ENCODE measurements around the gene FER.
A peak's percentile ranks its signal among the peaks of the same experiment; 100 is the strongest.

The FER gene

DNA sequence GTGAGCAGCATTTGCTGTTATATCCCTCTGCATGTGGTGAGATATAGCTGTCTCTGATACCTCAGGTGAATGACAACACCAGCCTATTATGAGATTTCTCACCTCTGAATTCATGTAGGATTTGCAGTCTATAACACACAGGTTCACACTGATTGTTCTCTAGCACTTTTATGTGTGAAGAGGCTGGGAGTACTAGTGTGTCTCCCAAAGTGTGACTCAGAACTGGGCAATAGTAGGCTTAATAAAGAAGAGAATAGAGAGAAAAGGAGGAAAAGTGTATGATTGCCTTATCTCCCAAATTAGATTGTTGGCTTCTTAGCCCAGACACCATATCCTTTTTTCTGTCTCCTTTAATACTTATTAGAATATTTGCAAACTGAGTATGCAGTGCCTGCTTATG lies 430.1 kb downstream of the FER start:
- no peak for DNase-seq (ENCODE audit: low read depth)

GRCh38 chr5:109180668-109181067 lies 433.0 kb downstream of the FER start:
- no peak for DNase-seq (ENCODE audit: low read depth)

DNA sequence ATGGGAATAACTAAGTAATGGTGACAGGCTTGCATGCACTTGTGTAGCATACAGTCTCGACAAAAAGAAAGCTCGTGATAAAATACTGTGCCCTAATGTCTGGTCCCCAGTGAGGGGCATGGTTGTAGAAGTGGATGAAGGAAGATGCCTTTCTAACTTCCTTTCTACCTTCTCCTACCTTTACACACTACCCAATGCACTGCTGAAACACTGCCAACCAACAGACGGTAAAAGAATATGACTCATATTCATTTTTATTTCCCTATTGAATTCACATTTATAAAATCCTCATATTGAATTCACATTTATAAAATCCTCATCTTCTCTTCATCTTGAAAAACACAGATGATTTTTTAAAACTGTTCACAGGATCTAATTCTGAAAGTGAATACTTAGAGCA lies 439.1 kb downstream of the FER start:
- DNase-seq (ENCODE audit: low read depth): no peak

GRCh38 chr5:109191153-109191558 lies 443.5 kb downstream of the FER start:
- DNase-seq (ENCODE audit: low read depth): peak; percentile 77

DNA sequence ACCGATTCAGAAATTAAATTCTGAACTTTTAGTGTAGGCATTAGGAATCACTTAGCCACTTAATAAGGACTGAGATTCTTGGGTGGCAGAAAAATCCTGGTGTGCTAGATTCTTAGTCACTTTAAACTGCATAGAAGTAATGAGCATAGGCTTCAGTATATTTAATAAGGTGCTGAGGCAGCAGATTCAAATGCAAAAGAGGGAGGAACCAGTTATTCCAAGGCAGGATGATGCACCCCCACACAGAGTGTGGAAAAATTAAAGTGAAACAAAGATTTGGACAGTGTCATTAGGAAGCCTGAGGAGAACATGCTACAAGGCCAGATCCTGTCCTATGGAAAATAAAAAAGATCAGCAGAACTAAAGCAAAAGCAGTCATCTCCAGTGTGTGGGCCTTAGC lies 444.3 kb downstream of the FER start:
- no peak for DNase-seq (ENCODE audit: low read depth)

DNA sequence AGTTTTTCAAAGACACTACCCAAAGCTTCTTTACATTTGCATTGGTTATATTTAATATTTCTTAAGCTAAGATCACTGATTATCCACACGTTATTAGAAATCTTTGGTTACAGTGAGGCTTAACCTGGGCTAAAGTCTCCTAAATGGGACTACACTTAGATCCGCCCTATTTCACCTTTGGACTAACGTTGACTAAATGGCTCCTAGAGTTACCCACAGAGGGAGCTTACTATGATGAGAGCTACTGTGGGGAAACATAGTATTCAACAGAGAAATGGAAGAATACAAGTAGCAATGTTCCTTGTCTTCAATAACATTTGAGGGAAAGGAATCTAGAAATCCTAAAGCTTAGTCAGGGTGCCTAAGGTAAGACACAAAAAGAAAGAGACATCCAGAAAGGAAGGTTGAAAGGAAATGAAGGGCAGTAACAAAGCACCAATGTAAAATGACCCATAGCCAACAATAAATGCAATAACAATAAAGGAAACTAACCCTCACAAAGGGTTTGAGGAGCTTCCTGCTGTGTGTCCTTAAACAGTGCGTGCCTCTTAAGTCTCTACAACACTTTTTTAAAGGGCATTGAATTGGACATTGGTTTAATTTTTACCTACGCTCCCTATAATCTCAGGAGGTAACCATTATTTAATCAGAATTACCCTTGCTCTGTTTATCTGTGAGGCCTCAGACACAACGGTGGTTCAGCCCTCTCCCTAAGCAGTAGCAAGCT lies 445.0 kb downstream of the FER start:
- DNase-seq (ENCODE audit: low read depth): no peak

DNA sequence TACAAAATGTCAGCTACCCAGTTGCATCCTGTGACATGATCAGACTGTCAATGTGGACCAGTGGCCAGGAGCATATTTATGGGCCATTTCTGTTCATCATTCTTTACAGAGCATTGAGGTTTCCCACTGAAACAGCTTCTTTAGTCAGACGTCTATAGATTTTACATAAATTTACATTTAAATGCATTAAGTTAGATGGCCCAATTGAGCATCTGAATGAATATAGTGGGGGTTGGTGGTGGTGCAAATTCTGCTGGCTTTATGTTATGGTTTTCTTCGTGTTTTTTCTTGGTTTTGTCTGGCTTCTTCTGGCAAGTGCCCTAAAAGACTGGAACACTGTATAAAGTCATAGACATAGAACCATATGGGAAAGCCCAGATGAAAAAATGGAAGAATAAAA lies 448.0 kb downstream of the FER start:
- no peak for DNase-seq (ENCODE audit: low read depth)

GRCh38 chr5:109196087-109196822 lies 448.6 kb downstream of the FER start:
- no peak for DNase-seq (ENCODE audit: low read depth)

DNA sequence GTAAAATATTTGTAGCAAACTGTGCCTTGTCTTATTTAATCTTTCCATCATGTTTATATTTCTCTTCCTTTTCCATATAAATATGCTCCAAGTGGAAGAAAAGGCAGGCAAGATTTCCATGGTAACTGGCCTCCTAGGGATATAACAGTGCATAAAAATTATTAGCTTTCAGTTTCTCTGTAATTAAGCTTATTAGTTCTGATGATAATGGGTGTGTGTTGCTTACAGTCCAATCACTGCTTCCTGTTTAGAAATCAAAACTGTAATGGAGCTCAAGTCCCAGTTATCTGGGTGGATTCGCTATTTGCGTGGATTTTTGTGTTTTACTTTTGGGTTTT lies 449.1 kb downstream of the FER start:
- no peak for DNase-seq (ENCODE audit: low read depth)

GRCh38 chr5:109199289-109199688 lies 451.6 kb downstream of the FER start:
- peak; percentile 22 for DNase-seq (ENCODE audit: low read depth)

DNA sequence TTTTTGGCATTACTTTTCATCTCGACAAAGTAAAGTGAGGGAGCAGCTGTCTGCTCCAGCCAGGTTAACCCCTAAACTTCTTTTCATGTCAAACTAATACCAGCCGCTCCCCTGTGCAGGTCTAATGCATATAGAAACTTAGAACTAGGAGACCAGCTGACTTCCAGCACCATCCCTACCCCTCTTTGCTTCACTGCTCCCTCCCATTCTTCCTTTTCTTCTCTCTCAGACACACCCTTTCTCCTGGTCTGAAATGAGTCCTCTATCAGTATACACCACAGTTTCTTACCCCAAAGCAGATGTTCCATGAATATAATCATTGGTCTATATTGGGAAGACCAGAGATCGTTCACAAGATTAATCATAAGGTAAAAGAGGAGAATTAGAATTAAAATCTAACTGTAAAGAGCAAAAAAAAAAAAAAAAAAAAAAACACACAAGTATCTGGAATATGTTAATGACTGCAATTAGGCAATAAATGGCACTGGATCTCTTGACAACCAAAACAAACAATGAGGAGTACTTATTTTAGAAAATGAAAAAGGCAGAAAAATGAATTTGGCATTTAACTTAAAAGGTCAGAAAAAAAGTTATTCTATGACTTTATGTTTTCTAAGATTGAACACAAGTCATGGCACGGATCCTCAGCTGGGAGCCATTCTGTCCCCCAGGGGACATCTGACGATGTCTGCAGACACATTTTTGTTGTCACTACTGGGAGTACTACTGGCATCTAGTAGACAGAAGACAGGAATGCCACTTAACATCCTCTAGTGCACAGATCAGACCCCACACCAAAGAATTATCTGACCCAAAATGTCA lies 452.3 kb downstream of the FER start:
- no peak for DNase-seq (ENCODE audit: low read depth)

GRCh38 chr5:109215040-109215439 lies 467.3 kb downstream of the FER start:
- DNase-seq (ENCODE audit: low read depth): no peak

DNA sequence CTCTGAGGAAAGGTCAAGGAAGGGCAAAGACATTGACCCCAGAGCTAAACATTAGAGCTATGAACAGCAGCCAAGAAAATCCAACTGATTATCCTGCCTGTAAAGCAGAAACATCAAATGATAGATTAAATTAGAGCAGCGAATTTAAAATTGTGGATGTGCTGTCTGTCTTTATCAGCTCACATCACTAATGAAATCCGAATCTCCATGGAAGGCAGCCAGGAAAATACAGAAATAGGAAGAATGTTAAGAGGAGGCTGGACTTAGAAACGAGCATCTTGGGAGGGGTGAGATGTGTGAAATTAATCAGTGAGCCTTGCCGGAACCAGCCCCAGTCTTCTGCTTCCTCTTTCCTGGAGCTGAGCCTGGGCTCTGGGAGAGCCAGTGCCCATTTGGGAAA lies 471.1 kb downstream of the FER start:
- DNase-seq (ENCODE audit: low read depth): no peak

- no peak for DNase-seq (ENCODE audit: low read depth)
Observed at GRCh38 chr5:109223531-109223930, 475.8 kb downstream of the FER start.

DNA sequence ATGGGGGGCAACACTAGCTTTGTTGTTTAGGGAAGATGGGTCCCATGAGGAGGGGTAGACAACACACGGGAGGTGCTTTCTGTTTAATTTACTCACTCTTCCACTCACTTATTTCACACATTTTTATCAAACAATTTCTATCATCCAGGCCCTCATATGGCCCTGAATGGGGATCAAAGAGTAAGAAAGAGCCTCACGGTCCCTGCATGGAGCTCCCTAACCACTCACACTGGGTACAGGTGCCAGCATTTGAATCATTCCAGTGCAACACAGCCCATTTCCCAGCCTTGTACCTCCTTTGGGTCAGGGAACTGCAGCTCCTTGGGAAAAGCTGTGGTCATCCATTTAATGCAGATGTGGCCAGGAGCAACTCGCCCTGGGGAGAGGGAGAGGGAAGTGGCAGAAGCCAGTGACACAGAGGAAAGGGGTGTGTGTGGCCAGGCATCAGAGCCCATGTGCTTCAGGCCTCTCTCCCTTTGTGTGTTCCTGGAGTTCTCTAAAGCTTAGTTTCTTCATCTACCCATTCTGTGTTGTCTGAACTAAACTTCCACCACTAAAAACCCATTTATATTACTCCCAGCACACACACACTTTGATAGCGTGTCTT lies 476.7 kb downstream of the FER start:
- DNase-seq (ENCODE audit: low read depth): no peak

GRCh38 chr5:109225716-109226625 lies 478.3 kb downstream of the FER start:
- DNase-seq (ENCODE audit: low read depth): no peak

DNA sequence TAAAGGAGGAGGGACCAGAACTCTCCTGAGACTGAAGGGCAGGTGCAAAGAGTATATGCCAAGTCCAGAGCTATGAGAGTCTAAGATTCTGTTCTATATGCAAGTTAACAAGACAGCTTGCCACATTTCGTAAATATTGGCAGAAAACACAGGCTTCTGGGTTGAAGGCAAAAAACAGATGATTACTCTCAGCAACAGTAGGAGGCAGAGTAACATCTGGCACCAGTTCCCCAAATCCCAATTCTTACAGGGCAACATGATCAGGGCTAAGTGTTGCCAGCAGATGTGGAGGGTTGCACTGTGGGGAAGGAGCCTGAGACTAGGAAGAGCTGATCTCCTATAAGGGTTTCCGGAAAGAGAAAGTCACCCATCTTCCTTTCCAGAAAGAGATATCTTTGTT lies 482.7 kb downstream of the FER start:
- DNase-seq (ENCODE audit: low read depth): no peak

DNA sequence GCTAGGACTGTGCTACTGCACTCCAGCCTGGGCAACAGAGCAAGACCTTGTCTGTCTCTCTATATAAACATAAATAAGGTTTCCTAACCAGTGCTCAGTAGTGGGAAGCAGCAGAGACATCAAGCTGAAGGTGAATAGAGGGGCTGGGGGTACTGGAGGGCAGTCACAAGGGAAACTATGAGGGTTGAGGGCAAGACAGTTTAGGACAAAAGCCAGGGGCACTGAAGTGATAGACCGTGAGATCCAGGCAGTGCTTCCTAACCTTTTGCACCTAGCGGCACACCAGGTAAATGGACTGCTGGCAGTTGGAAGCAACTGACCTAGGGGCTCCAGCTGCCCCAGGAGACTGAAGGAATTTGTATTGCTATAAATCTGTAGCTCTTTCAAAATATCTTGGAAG lies 483.6 kb downstream of the FER start:
- DNase-seq (ENCODE audit: low read depth): no peak

DNA sequence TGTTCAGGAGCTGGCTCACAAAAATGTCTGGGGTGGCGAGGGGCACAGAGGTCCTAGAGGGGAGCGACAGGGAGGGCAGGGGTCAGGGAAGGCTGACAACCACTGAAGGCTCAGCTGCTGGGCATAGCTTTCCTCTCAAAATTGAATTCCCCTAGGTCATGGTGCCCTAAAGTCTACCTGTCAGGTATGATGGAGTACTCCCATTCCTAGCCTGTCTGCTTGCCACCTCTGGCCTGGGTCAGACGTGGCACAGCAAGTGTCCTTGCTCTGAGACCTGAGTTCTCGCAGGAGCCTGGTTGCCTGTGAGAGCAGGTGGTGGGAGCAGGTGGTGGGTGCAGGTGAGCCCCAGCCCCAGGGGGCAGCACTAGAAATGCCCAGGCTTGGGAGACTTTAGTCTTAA lies 486.7 kb downstream of the FER start:
- no peak for DNase-seq (ENCODE audit: low read depth)

DNA sequence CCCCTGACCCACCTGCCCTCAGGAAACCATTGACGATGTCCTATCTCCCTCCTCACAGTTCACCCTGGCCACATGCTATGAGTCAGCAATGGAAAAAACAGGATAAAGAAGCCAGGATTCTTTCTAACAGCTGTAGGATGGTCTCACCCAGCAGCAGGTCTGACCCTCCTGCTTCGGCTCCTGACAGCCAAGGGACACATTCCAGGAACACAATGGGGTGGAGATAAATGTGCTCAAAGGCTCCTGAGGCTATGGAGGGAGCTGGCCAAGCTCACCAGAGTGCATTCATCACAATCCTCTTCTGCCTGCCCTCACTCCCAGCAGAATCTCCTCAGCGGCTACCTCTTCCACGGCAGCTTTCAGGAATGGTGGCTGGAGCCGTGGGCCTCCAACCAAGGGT lies 491.8 kb downstream of the FER start:
- no peak for DNase-seq (ENCODE audit: low read depth)

GRCh38 chr5:109242518-109242917 lies 494.8 kb downstream of the FER start:
- DNase-seq (ENCODE audit: low read depth): peak; percentile 22

GRCh38 chr5:109246395-109246794 lies 498.7 kb downstream of the FER start:
- DNase-seq (ENCODE audit: low read depth): no peak
